ENCODE results near the gene PACS1.
"Not testable (repeated sequence)": the region's sequence is repeated elsewhere in the genome, so short reads cannot be mapped to it uniquely, and the experiment has no call there.

PACS1 gene

DNA sequence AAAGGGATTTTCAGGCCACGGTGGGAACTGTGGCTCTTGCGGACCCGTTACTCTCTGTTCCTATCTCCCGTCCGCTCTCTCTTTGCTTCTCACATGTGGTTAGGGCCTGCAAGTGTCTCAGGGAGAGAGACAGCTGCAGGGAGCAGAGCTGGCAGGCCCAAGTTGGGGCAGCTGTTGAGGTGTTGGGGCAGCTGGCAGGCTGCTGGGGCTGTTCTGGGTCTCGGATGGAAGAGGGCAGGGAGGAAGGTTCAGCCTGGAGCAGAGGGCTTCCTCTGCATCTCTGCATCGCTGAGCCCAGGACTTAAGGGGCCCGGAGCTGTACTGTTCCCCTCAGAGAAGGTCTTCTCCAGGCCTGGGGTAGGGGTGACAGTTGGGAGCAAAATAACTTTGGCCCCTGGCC lies 205.3 kb downstream of the PACS1 start:
- Histone ChIP-seq H3K4me3 (ENCODE audit: low read length) (no peak overlapping the region), H3K4me2 (ENCODE audit: low read length) (no peak overlapping the region), H3K79me2 (ENCODE audit: control insufficient read depth, low read length) (peaks cover 9% of the 10 kb centered on the region), H3K27ac (ENCODE audit: low read depth, low read length) (no peak overlapping the region), H3K9me3 (ENCODE audit: control insufficient read depth, insufficient read depth, low read length) (no peaks in the 10 kb centered on the region), H3K9me2 (replicated peaks; ENCODE audit: control insufficient read depth, low read length) (no peaks in the 10 kb centered on the region), H3K4me1 (ENCODE audit: control insufficient read depth, low read length) (peaks cover 13% of the 10 kb centered on the region), H4K20me1 (ENCODE audit: control insufficient read depth, insufficient read depth, low read depth, low read length) (peaks cover 5% of the 10 kb centered on the region), H3F3A (ENCODE audit: control insufficient read depth, insufficient read depth) (no peaks in the 10 kb centered on the region), H3K27me3 (ENCODE audit: control insufficient read depth, low read length) (no peaks in the 10 kb centered on the region), H3K36me3 (ENCODE audit: control insufficient read depth, low read length) (peaks cover 47% of the 10 kb centered on the region)
- TF ChIP-seq, protein P1, sequence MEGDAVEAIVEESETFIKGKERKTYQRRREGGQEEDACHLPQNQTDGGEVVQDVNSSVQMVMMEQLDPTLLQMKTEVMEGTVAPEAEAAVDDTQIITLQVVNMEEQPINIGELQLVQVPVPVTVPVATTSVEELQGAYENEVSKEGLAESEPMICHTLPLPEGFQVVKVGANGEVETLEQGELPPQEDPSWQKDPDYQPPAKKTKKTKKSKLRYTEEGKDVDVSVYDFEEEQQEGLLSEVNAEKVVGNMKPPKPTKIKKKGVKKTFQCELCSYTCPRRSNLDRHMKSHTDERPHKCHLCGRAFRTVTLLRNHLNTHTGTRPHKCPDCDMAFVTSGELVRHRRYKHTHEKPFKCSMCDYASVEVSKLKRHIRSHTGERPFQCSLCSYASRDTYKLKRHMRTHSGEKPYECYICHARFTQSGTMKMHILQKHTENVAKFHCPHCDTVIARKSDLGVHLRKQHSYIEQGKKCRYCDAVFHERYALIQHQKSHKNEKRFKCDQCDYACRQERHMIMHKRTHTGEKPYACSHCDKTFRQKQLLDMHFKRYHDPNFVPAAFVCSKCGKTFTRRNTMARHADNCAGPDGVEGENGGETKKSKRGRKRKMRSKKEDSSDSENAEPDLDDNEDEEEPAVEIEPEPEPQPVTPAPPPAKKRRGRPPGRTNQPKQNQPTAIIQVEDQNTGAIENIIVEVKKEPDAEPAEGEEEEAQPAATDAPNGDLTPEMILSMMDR (IDR thresholded peaks at IDR 0.05; ENCODE audit: low read depth, low read length, poor library complexity, severe bottlenecking) = no peak
- TF ChIP-seq EZH2phosphoT487 (IDR thresholded peaks at IDR 0.05; ENCODE audit: borderline replicate concordance, low read length) = no peak

DNA sequence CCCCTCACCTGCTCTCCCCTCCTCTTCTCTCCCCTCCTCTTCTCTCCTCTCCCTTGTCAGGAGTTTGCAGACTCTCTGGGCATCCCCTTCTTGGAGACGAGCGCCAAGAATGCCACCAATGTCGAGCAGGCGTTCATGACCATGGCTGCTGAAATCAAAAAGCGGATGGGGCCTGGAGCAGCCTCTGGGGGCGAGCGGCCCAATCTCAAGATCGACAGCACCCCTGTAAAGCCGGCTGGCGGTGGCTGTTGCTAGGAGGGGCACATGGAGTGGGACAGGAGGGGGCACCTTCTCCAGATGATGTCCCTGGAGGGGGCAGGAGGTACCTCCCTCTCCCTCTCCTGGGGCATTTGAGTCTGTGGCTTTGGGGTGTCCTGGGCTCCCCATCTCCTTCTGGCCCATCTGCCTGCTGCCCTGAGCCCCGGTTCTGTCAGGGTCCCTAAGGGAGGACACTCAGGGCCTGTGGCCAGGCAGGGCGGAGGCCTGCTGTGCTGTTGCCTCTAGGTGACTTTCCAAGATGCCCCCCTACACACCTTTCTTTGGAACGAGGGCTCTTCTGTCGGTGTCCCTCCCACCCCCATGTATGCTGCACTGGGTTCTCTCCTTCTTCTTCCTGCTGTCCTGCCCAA lies 206.0 kb downstream of the PACS1 start:
- Histone ChIP-seq H3K9me3 (ENCODE audit: control insufficient read depth, insufficient read depth, low read length) (no peaks in the 10 kb centered on the region), H4K20me1 (ENCODE audit: control insufficient read depth, insufficient read depth, low read depth, low read length) (no peaks in the 10 kb centered on the region), H3K79me2 (ENCODE audit: control insufficient read depth, low read length) (peaks cover 2% of the 10 kb centered on the region), H3K27ac (ENCODE audit: low read depth, low read length) (no peak overlapping the region), H3F3A (ENCODE audit: control insufficient read depth, insufficient read depth) (peaks cover 2% of the 10 kb centered on the region; the same call in 1 of the 2 replicates), H3K4me1 (ENCODE audit: control insufficient read depth, low read length) (peaks cover 13% of the 10 kb centered on the region), H3K36me3 (ENCODE audit: control insufficient read depth, low read length) (peaks cover 41% of the 10 kb centered on the region), H3K9me2 (replicated peaks; ENCODE audit: control insufficient read depth, low read length) (no peaks in the 10 kb centered on the region), H3K27me3 (ENCODE audit: control insufficient read depth, low read length) (no peaks in the 10 kb centered on the region), H3K4me3 (ENCODE audit: low read length) (no peak overlapping the region), H3K4me2 (ENCODE audit: low read length) (no peak overlapping the region)
- TF ChIP-seq, protein P1 (IDR thresholded peaks at IDR 0.05; ENCODE audit: low read depth, low read length, poor library complexity, severe bottlenecking) = no peak
- no peak for TF ChIP-seq EZH2phosphoT487 (IDR thresholded peaks at IDR 0.05; ENCODE audit: borderline replicate concordance, low read length)

DNA sequence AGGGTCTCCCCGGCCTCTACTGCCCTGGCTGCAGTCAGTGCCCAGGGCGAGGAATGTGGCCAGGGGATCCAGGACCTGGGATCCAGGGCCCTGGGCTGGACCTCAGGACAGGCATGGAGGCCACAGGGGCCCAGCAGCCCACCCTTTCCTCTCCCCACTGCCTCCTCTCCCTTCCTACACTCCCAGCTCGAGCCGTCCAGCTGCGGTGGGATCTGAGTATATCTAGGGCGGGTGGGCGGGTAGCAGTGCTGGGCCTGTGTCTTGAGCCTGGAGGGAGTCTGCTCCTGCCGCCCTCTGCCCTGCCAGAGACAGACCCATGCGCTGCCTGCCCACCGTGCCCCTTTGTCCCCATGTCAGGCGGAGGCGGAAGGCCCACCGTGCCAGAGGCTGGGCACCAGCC lies 206.5 kb downstream of the PACS1 start:
- not testable (repeated sequence) for H3K9me2 ChIP-seq (replicated peaks; ENCODE audit: control insufficient read depth, low read length); H3K4me2 ChIP-seq (ENCODE audit: low read length); H3K27ac ChIP-seq (ENCODE audit: low read depth, low read length); H3K27me3 ChIP-seq (ENCODE audit: control insufficient read depth, low read length); H4K20me1 ChIP-seq (ENCODE audit: control insufficient read depth, insufficient read depth, low read depth, low read length); H3K79me2 ChIP-seq (ENCODE audit: control insufficient read depth, low read length); H3K9me3 ChIP-seq (ENCODE audit: control insufficient read depth, insufficient read depth, low read length); H3F3A ChIP-seq (ENCODE audit: control insufficient read depth, insufficient read depth); H3K4me3 ChIP-seq (ENCODE audit: low read length)
- Histone ChIP-seq H3K36me3 (ENCODE audit: control insufficient read depth, low read length) (peaks cover 38% of the 10 kb centered on the region), H3K4me1 (ENCODE audit: control insufficient read depth, low read length) (peaks cover 14% of the 10 kb centered on the region)

DNA sequence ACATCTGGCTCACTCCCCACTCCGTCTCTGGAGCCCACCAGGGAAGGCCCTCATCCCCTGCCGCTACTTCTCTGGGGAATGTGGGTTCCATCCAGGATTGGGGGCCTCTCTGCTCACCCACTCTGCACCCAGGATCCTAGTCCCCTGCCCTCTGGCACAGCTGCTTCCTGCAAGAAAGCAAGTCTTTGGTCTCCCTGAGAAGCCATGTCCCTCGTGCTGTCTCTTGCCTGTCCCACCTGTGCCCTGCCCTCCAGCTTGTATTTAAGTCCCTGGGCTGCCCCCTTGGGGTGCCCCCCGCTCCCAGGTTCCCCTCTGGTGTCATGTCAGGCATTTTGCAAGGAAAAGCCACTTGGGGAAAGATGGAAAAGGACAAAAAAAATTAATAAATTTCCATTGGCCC lies 207.0 kb downstream of the PACS1 start:
- not testable (repeated sequence) for H4K20me1 ChIP-seq (ENCODE audit: control insufficient read depth, insufficient read depth, low read depth, low read length); H3K79me2 ChIP-seq (ENCODE audit: control insufficient read depth, low read length); H3K4me2 ChIP-seq (ENCODE audit: low read length); H3K27me3 ChIP-seq (ENCODE audit: control insufficient read depth, low read length); H3K4me3 ChIP-seq (ENCODE audit: low read length); H3F3A ChIP-seq (ENCODE audit: control insufficient read depth, insufficient read depth); H3K27ac ChIP-seq (ENCODE audit: low read depth, low read length); H3K9me3 ChIP-seq (ENCODE audit: control insufficient read depth, insufficient read depth, low read length); H3K9me2 ChIP-seq (replicated peaks; ENCODE audit: control insufficient read depth, low read length)
- H3K4me1 ChIP-seq (ENCODE audit: control insufficient read depth, low read length) = peaks cover 18% of the 10 kb centered on the region
- H3K36me3 ChIP-seq (ENCODE audit: control insufficient read depth, low read length) = peaks cover 34% of the 10 kb centered on the region
